GM18505 (cell line): ENCODE results near the gene INO80D.
"Not testable (repeated sequence)": the region's sequence is repeated elsewhere in the genome, so short reads cannot be mapped to it uniquely, and the experiment has no call there.

ENCODE experiments used
- ATAC-seq: cut with Tn5 transposase; IDR thresholded peaks from one replicate; pipeline ENCODE4 v1.9.1; 2021; ENCODE audit not compliant: unreplicated experiment
- POLR2A ChIP-seq: IDR thresholded peaks from 4 replicates; pipeline ENCODE4 v1.6.1; 2011; ENCODE audit warnings: borderline replicate concordance; ENCODE audit not compliant: insufficient read depth, insufficient read length; ENCODE audit errors: extremely low read depth

INO80D gene

DNA sequence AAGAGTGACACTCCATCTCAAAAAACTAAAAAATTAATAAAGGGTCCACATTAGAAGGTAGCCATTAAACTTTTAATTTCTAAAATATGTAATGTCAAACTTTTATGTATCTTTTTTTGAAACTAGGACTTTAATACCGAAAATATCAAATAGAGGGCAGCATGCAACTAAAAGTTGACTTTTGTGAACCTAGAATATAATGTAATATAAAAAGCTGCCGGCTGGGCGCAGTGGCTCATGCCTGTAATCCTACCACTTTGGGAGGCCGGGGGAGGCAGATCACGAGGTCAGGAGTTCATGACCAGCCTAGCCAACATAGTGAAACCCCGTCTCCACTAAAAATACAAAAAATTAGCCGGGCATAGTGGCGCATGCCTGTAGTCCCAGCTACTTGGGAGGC lies 62.8 kb downstream of the INO80D start:
- TF ChIP-seq POLR2A, result no peak

GRCh38 chr2:206020171-206020570 lies 65.8 kb downstream of the INO80D start:
- TF ChIP-seq POLR2A, result no peak
- ATAC-seq, result no peak

More for the DNA sequence above, 62.8 kb downstream of the INO80D start:
- no peak for ATAC-seq

DNA sequence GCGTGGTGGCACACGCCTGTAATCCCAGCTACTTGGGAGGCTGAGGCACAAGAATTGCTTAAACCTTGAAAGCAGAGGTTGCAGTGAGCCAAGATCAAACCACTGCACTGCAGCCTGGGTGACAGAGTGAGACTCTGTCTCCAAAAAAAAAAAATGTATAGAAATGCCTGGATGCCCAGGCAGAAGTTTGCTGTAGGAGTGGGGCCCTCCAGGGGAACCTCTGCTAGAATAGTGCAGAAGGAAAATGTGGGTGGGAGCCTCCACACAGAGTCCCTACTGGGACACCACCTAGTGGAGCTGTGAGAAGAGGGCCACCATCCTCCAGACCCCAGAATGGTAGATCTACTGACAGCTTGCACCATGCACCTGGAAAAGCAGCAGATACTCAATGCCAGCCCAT lies 70.2 kb downstream of the INO80D start:
- not testable (repeated sequence) for ATAC-seq

- no peak for TF ChIP-seq POLR2A
- ATAC-seq, result no peak
These were observed 74.2 kb downstream of the INO80D start for GRCh38 chr2:206011795-206012194.

DNA sequence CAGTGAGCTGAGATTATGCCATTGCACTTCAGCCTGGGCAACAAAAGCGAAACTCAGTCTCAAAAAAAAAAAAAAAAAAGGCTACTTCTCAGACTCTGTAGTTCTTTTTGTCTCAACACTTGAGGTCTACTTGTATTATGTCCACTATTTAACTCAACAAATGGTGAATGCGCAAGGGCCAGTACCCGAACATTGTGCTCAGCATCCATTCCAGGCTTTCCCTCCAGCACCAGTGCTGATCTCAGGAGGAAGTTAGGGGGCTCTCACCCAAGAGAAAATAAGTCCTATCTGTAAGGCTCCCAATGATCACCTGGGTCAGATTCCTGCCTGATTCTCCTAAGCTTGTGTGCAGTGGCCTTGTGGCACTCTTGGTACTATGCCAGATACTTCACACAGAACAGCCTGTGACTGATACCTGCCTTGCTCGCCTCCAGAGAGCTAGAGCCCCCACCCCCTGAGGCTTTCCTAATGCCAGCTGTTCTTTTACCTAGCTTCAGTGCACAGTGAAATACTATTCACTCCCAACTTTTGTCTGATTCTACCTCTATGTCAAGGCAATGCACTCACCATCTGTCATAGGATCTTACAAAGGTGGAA lies 74.9 kb downstream of the INO80D start:
- no peak for ATAC-seq
- TF ChIP-seq POLR2A, result no peak

GRCh38 chr2:206004004-206004693 lies 81.8 kb downstream of the INO80D start:
- ATAC-seq, result no peak
- no peak for TF ChIP-seq POLR2A

GRCh38 chr2:206002440-206002839 lies 83.5 kb downstream of the INO80D start:
- no peak for ATAC-seq
- no peak for TF ChIP-seq POLR2A

DNA sequence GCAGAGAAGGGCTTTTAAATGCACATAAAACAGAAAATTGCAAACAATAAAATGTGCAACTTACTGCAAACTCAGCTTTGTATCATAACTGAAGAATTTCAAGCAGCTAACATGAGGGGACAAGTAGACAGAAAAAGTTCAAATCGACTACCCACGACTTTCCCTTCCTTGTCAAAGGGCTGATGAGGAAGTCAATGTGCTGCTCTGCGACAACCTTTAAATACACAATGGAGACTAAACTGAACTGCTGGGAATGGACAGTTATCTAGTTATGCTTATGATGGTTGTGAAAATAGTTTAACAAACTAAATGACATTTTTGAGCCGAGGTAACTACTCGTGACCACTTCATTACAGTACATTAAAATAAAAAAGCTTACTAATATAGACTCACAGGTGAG lies 84.1 kb downstream of the INO80D start:
- no peak for ATAC-seq
- TF ChIP-seq POLR2A, result no peak

DNA sequence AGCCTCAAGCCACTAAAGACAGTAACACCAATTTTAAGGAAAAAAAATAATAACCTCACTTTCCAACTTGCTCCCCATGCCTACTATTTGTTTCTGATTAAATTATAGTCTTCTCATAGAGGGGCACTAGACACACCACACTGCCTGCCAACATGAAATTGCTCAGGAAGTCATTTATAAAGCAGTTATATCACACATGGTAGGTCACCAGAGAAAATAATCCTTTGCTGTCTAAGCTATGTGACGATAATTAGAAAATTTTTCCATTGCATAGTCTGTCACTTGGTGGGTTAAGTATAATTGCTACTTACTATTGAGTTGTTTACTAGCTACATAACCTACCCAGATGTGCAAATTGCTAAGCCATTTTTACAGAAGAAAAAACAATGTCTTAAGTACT lies 85.2 kb downstream of the INO80D start:
- TF ChIP-seq POLR2A, result no peak
- ATAC-seq, result no peak

DNA sequence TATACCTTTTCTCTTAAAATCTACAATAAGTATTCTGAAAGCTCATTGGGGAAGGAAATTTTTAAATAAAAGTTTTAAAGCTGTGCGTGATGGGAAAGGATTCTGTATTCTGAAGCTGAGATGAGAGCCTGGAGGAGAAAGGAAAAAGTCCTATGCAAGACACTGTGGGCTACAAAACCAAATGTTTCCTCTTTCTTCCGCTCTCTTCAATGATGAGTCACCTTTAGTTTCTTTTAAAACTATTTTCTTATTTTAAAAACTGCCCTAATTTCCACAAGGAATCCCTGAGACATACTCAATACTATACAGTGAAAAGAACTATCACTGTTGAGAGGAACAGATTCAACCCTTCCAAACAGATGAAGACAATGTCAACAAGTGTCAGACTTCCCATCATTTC lies 87.4 kb downstream of the INO80D start:
- TF ChIP-seq POLR2A, result no peak
- no peak for ATAC-seq

DNA sequence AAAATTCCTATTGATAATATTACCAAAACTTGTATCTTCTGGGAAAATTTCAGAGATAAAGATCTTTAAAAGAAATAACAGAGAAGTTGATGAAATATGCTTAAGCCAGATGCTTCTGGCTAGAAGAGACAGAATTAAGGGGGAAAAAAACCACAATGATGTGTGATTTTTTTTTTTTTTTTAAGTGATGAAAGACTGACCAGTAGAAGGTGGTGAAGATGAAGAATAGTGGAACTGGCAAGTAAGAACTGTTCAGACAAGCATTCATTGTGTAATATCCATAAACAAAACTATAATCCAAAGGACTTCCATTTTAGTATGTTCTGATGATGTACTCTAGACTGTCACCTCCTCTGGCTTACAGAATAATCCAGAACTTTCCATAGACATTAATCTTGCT lies 89.8 kb downstream of the INO80D start:
- TF ChIP-seq POLR2A, result no peak
- no peak for ATAC-seq

- no peak for ATAC-seq
- no peak for TF ChIP-seq POLR2A
These were observed 90.7 kb downstream of the INO80D start for GRCh38 chr2:205995260-205995659.

- ATAC-seq, result no peak
- no peak for TF ChIP-seq POLR2A
These were observed 91.6 kb downstream of the INO80D start for GRCh38 chr2:205994344-205994743.

- TF ChIP-seq POLR2A, result no peak
- ATAC-seq, result no peak
These were observed 95.9 kb downstream of the INO80D start for GRCh38 chr2:205990104-205990503.
